HEK293T (cell line): ENCODE results near the gene DUSP11.
"Not testable (repeated sequence)": the region's sequence is repeated elsewhere in the genome, so short reads cannot be mapped to it uniquely, and the experiment has no call there.

Source experiments
- CTCF ChIA-PET: fragments of 350-600 bp; formaldehyde crosslinking; extraction: SDS; loops from one replicate; lab custom pipeline; 2021; ENCODE audit warnings: antibody characterized with exemption, inconsistent platforms; lab: Yijun Ruan, JAX
- POLR2A ChIA-PET: fragments of 350-600 bp; formaldehyde crosslinking; extraction: SDS; loops from one replicate; lab custom pipeline; 2020; ENCODE audit warnings: antibody characterized with exemption, inconsistent platforms; lab: Yijun Ruan, JAX
- DNase-seq: peaks from one replicate; pipeline ENCODE4 v3.0.0; 2012; ENCODE audit warnings: mixed read lengths; ENCODE audit errors: extremely low spot score
- ARNT ChIP-seq: fragments of 450-650 bp; IDR thresholded peaks from 2 replicates; pipeline ENCODE4 v1.6.1; 2017; ENCODE audit warnings: mild to moderate bottlenecking
- BHLHE40 ChIP-seq: fragments of 450-650 bp; IDR thresholded peaks from 2 replicates; pipeline ENCODE4 v1.6.1; 2016; ENCODE audit warnings: mild to moderate bottlenecking, moderate library complexity, borderline replicate concordance
- CTBP1 ChIP-seq: fragments of 450-650 bp; IDR thresholded peaks from 2 replicates; pipeline ENCODE4 v1.6.1; 2016; ENCODE audit warnings: borderline replicate concordance
- ELF4 ChIP-seq: fragments of 450-650 bp; IDR thresholded peaks from 2 replicates; pipeline ENCODE4 v1.6.1; 2017; ENCODE audit warnings: antibody characterized with exemption
- FOXA1 ChIP-seq: fragments of 450-650 bp; IDR thresholded peaks from 2 replicates; pipeline ENCODE4 v1.6.1; 2016; ENCODE audit warnings: mild to moderate bottlenecking
- FOXK2 ChIP-seq: fragments of 450-650 bp; IDR thresholded peaks from 2 replicates; pipeline ENCODE4 v1.6.1; 2016; ENCODE audit warnings: mild to moderate bottlenecking
- FOXM1 ChIP-seq: fragments of 450-650 bp; IDR thresholded peaks from 2 replicates; pipeline ENCODE4 v1.6.1; 2017; ENCODE audit warnings: mild to moderate bottlenecking, borderline replicate concordance
- HDGF ChIP-seq: fragments of 450-650 bp; IDR thresholded peaks from 2 replicates; pipeline ENCODE4 v1.6.1; 2017; ENCODE audit warnings: antibody characterized with exemption, borderline replicate concordance
- L3MBTL2 ChIP-seq: fragments of 450-650 bp; conservative IDR thresholded peaks from 2 replicates; pipeline ENCODE4 v1.6.1; 2016; ENCODE audit warnings: mild to moderate bottlenecking
- LEF1 ChIP-seq: fragments of 450-650 bp; IDR thresholded peaks from 2 replicates; pipeline ENCODE4 v1.6.1; 2017; ENCODE audit warnings: mild to moderate bottlenecking, borderline replicate concordance
- NFRKB ChIP-seq: fragments of 450-650 bp; IDR thresholded peaks from 2 replicates; pipeline ENCODE4 v1.6.1; 2016; ENCODE audit warnings: mild to moderate bottlenecking, moderate library complexity
- PKNOX1 ChIP-seq: fragments of 450-650 bp; IDR thresholded peaks from 2 replicates; pipeline ENCODE4 v1.6.1; 2016
- SP1 ChIP-seq: fragments of 450-650 bp; IDR thresholded peaks from 2 replicates; pipeline ENCODE4 v1.6.1; 2017
- SUZ12 ChIP-seq: fragments of 450-650 bp; IDR thresholded peaks from 2 replicates; pipeline ENCODE4 v1.6.1; 2016; ENCODE audit warnings: mild to moderate bottlenecking
- TARDBP ChIP-seq: fragments of 450-650 bp; IDR thresholded peaks from 2 replicates; pipeline ENCODE4 v1.6.1; 2016
- ZNF384 ChIP-seq: fragments of 450-650 bp; IDR thresholded peaks from 2 replicates; pipeline ENCODE4 v1.6.1; 2016

The DUSP11 gene

GRCh38 chr2:73728711-73729110 is 51.2 kb downstream of the DUSP11 start:
- DNase-seq = no peak
- TF ChIP-seq NFRKB = no peak
- TF ChIP-seq ELF4 = no peak
- ChIA-PET POLR2A (interaction anchor here (0.6 kb wide), 1 partner anchor 9 kb away, joined by 3 read pairs; the partner anchor contains the start of gene TPRKB), CTCF (no interaction called here)

GRCh38 chr2:73728043-73728442 is 51.9 kb downstream of the DUSP11 start:
- no peak for DNase-seq
- POLR2A ChIA-PET = no interaction called here
- TF ChIP-seq LEF1 = no peak
- TF ChIP-seq FOXK2 = no peak
- TF ChIP-seq FOXM1 = no peak
- no peak for TF ChIP-seq PKNOX1
- no peak for TF ChIP-seq NFRKB
- TF ChIP-seq SUZ12 = no peak
- no peak for TF ChIP-seq BHLHE40
- no peak for TF ChIP-seq ZNF384
- TF ChIP-seq ELF4 = no peak
- no peak for TF ChIP-seq CTBP1
- CTCF ChIA-PET = no interaction called here

GRCh38 chr2:73726657-73727056 is 53.2 kb downstream of the DUSP11 start:
- CTCF ChIA-PET, POLR2A ChIA-PET, DNase-seq: not testable (repeated sequence)

- DNase-seq = no peak
Observed at GRCh38 chr2:73718851-73719621, 60.9 kb downstream of the DUSP11 start.

GRCh38 chr2:73718421-73718820 is 61.5 kb downstream of the DUSP11 start:
- DNase-seq = no peak
- no peak for TF ChIP-seq FOXA1
- TF ChIP-seq BHLHE40 = no peak
- no peak for TF ChIP-seq PKNOX1
- no peak for TF ChIP-seq ELF4
- no peak for TF ChIP-seq NFRKB
- TF ChIP-seq SP1 = no peak
- TF ChIP-seq ZNF384 = no peak
- TF ChIP-seq LEF1 = no peak
- TF ChIP-seq FOXK2 = no peak
- CTCF ChIA-PET = no interaction called here
- POLR2A ChIA-PET = no interaction called here

More at GRCh38 chr2:73718851-73719621, 60.9 kb downstream of the DUSP11 start:
- POLR2A ChIA-PET = interaction anchor here (1.2 kb wide), 1 partner anchor 18 kb away, joined by 4 read pairs; the partner anchor contains the start of gene TPRKB
- CTCF ChIA-PET = no interaction called here
- TF ChIP-seq FOXA1 (no peak), BHLHE40 (no peak), SUZ12 (no peak), TARDBP (no peak), L3MBTL2 (no peak), SP1 (no peak), FOXM1 (no peak), ARNT (no peak)

- POLR2A ChIA-PET, CTCF ChIA-PET, DNase-seq: not testable (repeated sequence)
Observed at GRCh38 chr2:73717695-73718094, 62.2 kb downstream of the DUSP11 start.

GRCh38 chr2:73717251-73717606 is 62.7 kb downstream of the DUSP11 start:
- DNase-seq = no peak
- no peak for TF ChIP-seq TARDBP
- no peak for TF ChIP-seq FOXM1
- no peak for TF ChIP-seq FOXA1
- no peak for TF ChIP-seq ZNF384
- TF ChIP-seq NFRKB = no peak
- TF ChIP-seq FOXK2 = no peak
- TF ChIP-seq CTBP1 = no peak
- no peak for TF ChIP-seq ARNT
- TF ChIP-seq L3MBTL2 = no peak
- no peak for TF ChIP-seq LEF1
- no peak for TF ChIP-seq SP1
- no peak for TF ChIP-seq HDGF
- no peak for TF ChIP-seq PKNOX1
- TF ChIP-seq SUZ12 = no peak
- no peak for TF ChIP-seq ELF4
- TF ChIP-seq BHLHE40 = no peak
- ChIA-PET POLR2A (no interaction called here), CTCF (interaction anchor here (0.6 kb wide), 1 partner anchor 156 kb away, joined by 6 read pairs; no protein-coding TSS in a partner anchor)
